Measurements from ENCODE around the gene STX19. TPM values are rescaled to one million over a fixed set of nuclear protein-coding genes. Genes with fewer than 3 reads are reported as not detected.
A peak's percentile ranks its signal among the peaks of the same experiment; 100 is the strongest.

The STX19 gene, protein sequence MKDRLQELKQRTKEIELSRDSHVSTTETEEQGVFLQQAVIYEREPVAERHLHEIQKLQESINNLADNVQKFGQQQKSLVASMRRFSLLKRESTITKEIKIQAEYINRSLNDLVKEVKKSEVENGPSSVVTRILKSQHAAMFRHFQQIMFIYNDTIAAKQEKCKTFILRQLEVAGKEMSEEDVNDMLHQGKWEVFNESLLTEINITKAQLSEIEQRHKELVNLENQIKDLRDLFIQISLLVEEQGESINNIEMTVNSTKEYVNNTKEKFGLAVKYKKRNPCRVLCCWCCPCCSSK
- not detected for total RNA-seq

DNA sequence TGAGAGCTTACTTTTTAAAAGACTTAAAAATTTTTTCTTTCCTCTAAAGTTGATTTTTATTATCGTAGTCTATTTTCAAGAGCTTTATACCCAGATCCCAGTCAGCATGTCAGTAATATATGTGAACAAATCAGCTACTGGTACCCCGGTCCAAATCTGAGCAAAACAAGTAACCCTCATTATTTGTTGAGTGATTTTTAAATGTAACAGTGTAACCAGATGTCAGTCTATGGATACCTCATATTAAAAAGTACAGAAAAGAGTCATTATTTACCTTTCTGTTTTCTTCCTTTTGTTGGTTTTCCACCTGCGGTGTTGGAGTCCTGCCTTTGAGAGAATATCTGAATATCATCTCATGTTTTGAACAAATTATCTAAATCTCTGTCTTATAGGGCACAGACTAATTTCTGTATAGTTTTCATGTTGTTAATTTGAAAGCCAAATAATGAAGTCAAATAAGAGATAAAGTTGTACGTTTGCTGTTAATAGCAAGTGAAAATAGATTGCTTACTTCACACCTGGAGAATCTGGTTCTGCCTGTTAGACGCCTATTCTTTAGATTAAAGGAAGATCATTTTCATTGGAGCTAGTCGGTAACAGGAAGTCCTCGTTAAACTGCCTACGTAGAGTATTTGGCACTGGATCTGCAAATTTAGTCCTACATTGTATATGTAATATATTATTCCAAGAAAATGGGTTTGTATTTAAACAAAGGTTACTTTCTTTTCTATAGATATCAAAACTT is at the start of gene STX19:
Gene STX19, minus strand, starts transcription at position 505 of the 745 bp plus-strand sequence. CDS start 13,328 bp downstream, outside the sequence.
- Mint-ChIP-seq H3K9me3 (no peaks in the 10 kb centered on the region), H3K4me3 (no peak within 1 kb of the TSS), H3K27ac (no peak within 1 kb of the TSS), H3K4me1 (ENCODE audit: low read depth in 2 of 2) (no peaks in the 10 kb centered on the region), H3K27me3 (no peaks in the 10 kb centered on the region), H3K36me3 (peaks cover 5% of the 10 kb centered on the region)
- no peak for DNase-seq (ENCODE audit: low spot score)
- ATAC-seq = no peak

DNA sequence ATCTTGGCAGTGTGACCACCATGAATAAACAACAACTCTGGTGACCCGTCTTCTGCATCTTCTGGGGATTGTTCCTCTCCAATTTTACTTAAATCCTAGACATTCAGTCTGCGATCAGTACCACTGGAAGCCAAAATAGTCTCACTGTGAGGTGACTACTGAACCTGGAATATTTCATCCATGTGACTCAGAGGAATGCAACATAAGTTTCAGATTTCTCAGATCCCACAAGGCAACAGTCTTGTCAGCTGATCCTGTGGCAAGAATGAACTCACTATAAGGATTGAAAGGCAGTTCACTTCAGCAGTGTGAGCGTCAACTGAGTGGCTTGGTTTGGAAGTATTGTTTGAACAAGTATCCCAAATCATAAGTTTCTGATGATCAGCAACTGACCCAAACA is 47.7 kb upstream of the STX19 start:
- no peak overlapping the region for H3K27ac Mint-ChIP-seq
- ATAC-seq (no peak), DNase-seq (ENCODE audit: low spot score) (no peak)
- H3K4me3 Mint-ChIP-seq = no peak overlapping the region
- peaks cover 51 to 52% of the 10 kb centered on the region in 2 donors for H3K4me1 Mint-ChIP-seq (ENCODE audit: low read depth in 2 of 2)
- no peaks in the 10 kb centered on the region for H3K9me3 Mint-ChIP-seq
- no peaks in the 10 kb centered on the region for H3K27me3 Mint-ChIP-seq
- H3K36me3 Mint-ChIP-seq = peaks cover 42% of the 10 kb centered on the region

DNA sequence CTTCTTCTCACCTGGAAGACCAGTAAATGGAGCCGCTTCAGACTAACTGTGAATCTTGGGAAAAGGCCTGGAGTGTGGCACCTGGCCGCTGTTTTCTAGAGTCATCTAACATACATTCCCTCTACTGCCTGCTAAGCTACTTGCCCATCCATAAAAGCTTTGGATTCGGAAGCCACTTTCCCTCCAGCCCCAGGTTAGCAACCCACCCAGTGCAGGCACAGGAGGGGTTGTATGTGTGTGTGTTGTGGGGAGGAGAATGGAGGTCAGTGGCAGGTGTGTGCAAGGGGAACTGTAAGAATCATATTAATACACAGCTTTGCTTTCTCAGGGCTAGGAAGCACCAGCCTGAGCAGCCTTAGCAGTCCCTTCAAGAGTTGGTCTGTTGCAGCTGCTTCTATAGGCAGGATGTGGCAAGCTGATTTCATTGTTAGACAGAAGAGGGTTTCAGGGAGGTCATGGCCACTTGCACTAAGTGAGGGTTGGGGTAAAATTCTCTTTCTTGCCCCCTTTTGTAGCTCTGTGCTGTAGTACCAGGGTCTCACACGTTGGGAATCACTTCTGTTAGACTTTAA is 43.4 kb upstream of the STX19 start:
- peaks cover 41% of the 10 kb centered on the region for H3K36me3 Mint-ChIP-seq
- H3K9me3 Mint-ChIP-seq = no peaks in the 10 kb centered on the region
- peak in 1 of 2 donors; percentile 38 for ATAC-seq
- peak overlapping the region in 1 of 2 donors; percentile 31 for H3K27ac Mint-ChIP-seq
- DNase-seq (ENCODE audit: low spot score) = no peak
- peaks cover 46 to 48% of the 10 kb centered on the region in 2 donors for H3K4me1 Mint-ChIP-seq (ENCODE audit: low read depth in 2 of 2)
- H3K27me3 Mint-ChIP-seq = no peaks in the 10 kb centered on the region
- H3K4me3 Mint-ChIP-seq = no peak overlapping the region

DNA sequence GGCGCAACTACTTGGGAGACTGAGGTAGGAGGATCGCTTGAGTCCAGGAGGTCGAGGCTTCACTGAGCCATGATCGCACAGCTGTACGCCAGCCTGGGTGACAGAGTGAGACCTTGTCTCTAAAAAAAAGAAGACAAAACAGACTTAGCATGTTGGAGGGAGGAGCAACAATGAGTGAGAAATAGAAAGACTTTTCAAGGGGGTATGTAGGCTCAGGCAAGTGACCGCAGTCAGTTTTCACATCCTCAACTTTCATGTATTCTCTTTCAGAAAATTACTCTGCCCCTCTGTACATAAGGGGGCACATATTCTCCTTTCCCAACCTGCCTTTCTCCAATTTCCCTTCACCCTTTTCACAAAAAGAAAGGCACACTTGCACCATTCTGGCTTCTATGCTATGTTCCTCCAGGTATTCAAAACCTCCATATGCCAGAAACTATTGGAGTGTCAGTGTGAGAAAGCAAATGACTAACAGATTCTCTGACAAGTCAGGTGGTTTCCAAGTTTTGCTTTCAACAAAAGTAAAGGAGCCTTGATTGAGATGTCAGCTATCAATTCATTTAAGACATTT is 42.0 kb upstream of the STX19 start:
- DNase-seq (ENCODE audit: low spot score) = no peak
- no peaks in the 10 kb centered on the region for H3K9me3 Mint-ChIP-seq
- H3K27ac Mint-ChIP-seq = no peak overlapping the region
- H3K27me3 Mint-ChIP-seq = no peaks in the 10 kb centered on the region
- H3K36me3 Mint-ChIP-seq = peaks cover 39% of the 10 kb centered on the region
- no peak overlapping the region for H3K4me3 Mint-ChIP-seq
- peaks cover 51 to 58% of the 10 kb centered on the region in 2 donors for H3K4me1 Mint-ChIP-seq (ENCODE audit: low read depth in 2 of 2)
- no peak for ATAC-seq

DNA sequence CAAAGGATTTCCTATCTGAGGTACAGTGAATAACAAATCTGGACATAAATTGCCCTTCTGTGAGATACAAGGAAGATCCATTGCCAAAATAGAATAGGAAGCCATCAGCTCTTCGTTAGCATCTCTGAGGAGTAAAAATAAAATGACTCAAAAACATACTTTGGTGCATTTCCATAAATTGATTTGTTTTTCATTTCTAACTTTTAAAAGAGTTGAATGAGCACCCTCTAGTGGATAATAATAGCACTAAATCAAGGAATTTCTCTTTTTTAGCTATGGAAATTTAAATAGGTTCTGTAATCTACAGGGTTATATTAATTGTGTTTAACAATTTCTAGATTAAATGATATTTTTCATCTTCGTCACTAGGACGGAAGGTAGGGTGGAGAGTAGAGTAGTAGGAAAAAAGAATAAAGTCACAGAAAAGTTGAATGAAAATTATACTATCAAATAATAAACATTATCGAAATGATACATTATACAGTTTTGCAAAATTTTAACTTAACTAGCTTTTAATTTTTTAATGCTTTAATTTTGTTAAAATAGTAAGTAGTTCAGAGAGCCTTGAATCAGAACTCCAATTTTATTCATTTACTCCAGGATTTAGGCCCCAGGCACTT is 40.9 kb upstream of the STX19 start:
- H3K27me3 Mint-ChIP-seq = no peaks in the 10 kb centered on the region
- no peak for ATAC-seq
- H3K4me1 Mint-ChIP-seq (ENCODE audit: low read depth in 2 of 2) = peaks cover 53 to 65% of the 10 kb centered on the region in 2 donors
- peaks cover 35% of the 10 kb centered on the region for H3K36me3 Mint-ChIP-seq
- peak overlapping the region in 1 of 2 donors; percentile 68 for H3K27ac Mint-ChIP-seq
- no peak overlapping the region for H3K4me3 Mint-ChIP-seq
- DNase-seq (ENCODE audit: low spot score) = no peak
- no peaks in the 10 kb centered on the region for H3K9me3 Mint-ChIP-seq

DNA sequence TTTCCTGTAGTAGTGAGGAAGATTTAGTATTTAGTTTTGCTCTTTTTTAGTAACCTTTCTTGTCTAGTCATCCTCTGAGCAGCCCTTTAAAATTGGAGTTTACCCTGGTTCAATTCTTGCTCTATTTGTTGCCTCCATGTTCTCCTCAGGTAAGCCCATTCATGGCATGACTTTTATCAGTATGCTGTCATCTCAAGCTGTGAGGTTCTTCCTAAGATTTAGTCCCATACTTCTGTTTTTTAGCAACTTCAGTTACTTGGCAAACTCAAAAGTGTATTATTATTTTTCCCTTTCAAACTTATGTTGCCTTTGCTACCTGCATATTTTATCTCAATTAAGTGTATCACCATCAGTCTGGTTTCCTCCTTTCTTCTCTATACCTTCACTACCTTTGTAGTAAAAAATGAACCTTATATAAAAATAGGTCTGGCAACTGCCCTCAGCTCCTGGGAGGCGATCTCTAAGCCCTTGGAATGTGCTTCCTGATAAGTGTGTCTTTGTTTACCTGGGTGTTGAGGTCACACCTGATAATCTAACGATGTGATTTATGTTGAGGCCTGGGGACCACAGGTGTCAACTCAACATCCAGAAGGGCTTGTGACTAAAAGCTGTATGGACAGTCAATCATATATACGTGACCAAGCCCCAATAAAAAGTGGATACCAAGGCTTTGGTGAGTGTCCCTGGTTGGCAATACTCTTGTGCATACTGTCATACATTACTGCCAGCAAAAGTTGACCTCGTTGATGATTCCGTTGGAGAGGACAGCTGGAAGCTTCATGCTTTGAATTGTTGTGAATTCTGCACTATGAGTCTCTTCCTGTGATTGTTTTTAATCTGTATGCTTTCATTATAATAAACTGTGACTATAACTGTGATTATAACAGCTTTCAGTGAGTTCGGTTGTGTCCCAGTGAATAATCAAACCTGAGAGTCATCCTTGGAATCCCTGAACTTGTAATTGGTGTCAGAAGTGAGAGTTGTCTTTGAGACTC is 38.4 kb upstream of the STX19 start:
- ATAC-seq (no peak), DNase-seq (ENCODE audit: low spot score) (no peak)
- H3K36me3 Mint-ChIP-seq = peaks cover 17% of the 10 kb centered on the region
- H3K4me3 Mint-ChIP-seq = peak overlapping the region; percentile 52
- peak overlapping the region; percentile 51 to 69 for H3K27ac Mint-ChIP-seq
- peaks cover 44 to 57% of the 10 kb centered on the region in 2 donors for H3K4me1 Mint-ChIP-seq (ENCODE audit: low read depth in 2 of 2)
- H3K9me3 Mint-ChIP-seq = no peaks in the 10 kb centered on the region
- H3K27me3 Mint-ChIP-seq = no peaks in the 10 kb centered on the region

DNA sequence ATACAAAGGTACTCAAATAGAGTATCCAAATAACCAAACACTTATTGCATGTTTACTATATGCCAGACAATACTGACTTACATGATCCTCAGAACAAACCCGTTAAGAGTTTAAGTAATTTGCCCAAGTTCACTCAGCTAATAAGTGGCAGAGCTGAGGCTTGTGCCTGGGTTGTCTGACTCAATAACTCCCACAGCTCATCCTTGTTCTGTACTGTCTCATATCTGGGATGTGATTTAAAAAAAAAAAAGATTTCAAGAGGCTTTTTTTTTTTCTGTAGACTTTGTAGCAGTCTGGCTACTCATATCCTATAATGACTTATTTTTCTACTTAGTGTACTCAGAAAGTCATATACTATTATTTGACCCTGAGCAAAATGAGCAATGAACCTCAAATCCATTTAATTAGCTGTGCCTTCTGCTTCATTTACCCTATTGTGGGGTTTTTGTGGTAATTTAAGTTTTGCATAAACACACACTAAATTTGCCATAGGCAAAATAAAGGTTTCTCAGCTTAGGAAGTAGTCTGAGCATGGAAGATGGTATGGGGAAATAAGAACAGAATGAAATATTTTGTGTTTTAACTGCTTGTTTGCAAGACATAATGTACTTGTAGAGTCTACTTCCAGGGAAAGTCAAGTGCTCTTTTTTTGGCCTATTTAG is 37.6 kb upstream of the STX19 start:
- no peaks in the 10 kb centered on the region for H3K27me3 Mint-ChIP-seq
- DNase-seq (ENCODE audit: low spot score) (no peak), ATAC-seq (no peak)
- H3K27ac Mint-ChIP-seq = peak overlapping the region; percentile 51 to 69
- no peak overlapping the region for H3K4me3 Mint-ChIP-seq
- H3K36me3 Mint-ChIP-seq = peaks cover 17% of the 10 kb centered on the region
- peaks cover 41 to 54% of the 10 kb centered on the region in 2 donors for H3K4me1 Mint-ChIP-seq (ENCODE audit: low read depth in 2 of 2)
- H3K9me3 Mint-ChIP-seq = no peaks in the 10 kb centered on the region

DNA sequence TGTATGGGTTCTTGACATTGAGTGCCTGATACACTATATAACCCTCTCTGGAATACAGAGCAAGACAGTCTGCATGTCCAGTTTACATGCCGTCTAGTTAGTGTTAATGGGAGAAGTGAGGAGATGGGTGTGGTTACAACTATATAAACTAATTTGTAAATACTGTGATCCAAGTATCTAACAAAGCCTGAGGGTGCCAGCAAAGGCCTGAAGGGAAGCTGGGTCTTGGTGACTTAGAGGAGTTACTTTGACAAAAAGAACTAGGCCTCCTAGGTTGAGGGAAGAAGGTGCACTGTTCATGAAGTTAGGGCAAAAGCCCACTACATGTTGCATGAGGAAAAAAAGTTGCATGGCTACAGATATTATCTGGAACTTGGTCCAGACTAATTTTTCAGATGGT is 36.7 kb upstream of the STX19 start:
- no peaks in the 10 kb centered on the region for H3K27me3 Mint-ChIP-seq

DNA sequence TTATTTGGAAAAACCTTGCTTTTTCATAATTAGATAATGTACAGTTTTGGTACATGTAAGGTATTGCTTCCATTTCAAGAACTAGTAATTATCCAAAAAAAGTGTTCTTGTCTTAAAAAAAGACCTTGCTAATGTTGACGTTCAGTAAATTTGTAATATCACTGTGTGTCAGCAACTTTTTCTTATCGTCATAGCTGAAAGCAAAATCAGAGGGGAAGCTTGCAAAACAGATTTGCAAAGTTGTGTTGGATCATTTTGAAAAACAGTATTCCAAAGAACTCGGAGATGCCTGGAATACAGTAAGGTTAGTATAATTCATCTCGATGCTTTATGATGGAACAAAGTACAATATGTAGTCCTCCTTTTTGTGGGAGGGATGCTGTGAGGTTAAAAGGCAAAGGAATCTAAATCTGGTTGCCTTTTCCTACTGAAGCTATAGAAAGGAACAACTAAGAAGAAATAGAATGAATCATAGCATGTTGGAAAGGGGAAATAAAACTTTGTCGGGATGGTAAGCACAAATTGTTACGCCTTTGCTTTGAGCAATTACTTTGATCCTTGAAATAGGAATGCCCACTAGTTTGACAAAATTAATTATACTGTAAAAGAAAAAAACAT is 36.0 kb upstream of the STX19 start:
- Mint-ChIP-seq H3K4me3 (peak overlapping the region; percentile 98), H3K4me1 (ENCODE audit: low read depth in 2 of 2) (peaks cover 38 to 59% of the 10 kb centered on the region in 2 donors), H3K27me3 (no peaks in the 10 kb centered on the region), H3K27ac (peak overlapping the region; percentile 98 to 100), H3K9me3 (no peaks in the 10 kb centered on the region), H3K36me3 (peaks cover 21% of the 10 kb centered on the region)
- ATAC-seq (no peak), DNase-seq (ENCODE audit: low spot score) (no peak)

More for the DNA sequence above, 36.7 kb upstream of the STX19 start:
- Mint-ChIP-seq H3K4me3 (peak overlapping the region; percentile 98), H3K36me3 (peaks cover 21% of the 10 kb centered on the region), H3K4me1 (ENCODE audit: low read depth in 2 of 2) (peaks cover 38 to 60% of the 10 kb centered on the region in 2 donors), H3K9me3 (no peaks in the 10 kb centered on the region), H3K27ac (peak overlapping the region; percentile 98 to 100)
- no peak for DNase-seq (ENCODE audit: low spot score)
- no peak for ATAC-seq

DNA sequence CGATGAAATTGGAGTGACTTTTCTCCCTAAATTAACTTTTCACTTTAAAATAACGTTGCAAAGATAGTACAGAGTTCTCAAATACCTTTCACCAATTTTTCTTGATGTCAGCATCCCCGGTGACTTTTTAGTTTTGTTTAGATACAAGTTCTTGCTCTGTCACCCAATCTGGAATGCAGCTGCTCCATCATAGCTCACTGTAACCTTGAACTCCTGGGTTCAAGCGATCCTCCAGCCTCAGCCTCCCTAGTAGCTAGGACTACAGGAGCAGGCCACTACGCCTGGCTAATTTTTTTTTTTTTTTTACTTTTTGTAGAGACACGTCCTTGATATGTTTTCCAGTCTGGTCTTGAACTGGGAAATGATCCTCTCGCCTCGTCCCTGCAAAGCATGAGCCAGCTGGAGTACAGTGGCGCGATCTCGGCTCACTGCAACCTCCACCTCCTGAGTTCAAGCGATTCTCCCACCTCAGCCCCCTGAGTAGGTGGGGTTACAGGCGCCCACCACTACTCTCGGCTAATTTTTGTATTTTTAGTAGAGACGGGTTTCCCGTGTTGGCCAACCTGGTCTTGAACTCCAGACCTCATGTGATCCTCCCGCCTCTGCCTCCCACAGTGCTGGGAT is 35.2 kb upstream of the STX19 start:
- no peak for DNase-seq (ENCODE audit: low spot score)
- Mint-ChIP-seq H3K4me3 (peak overlapping the region; percentile 98), H3K36me3 (peaks cover 21% of the 10 kb centered on the region), H3K27ac (peak overlapping the region; percentile 98 to 100), H3K9me3 (no peaks in the 10 kb centered on the region), H3K27me3 (no peaks in the 10 kb centered on the region), H3K4me1 (ENCODE audit: low read depth in 2 of 2) (peaks cover 34 to 54% of the 10 kb centered on the region in 2 donors)
- no peak for ATAC-seq

DNA sequence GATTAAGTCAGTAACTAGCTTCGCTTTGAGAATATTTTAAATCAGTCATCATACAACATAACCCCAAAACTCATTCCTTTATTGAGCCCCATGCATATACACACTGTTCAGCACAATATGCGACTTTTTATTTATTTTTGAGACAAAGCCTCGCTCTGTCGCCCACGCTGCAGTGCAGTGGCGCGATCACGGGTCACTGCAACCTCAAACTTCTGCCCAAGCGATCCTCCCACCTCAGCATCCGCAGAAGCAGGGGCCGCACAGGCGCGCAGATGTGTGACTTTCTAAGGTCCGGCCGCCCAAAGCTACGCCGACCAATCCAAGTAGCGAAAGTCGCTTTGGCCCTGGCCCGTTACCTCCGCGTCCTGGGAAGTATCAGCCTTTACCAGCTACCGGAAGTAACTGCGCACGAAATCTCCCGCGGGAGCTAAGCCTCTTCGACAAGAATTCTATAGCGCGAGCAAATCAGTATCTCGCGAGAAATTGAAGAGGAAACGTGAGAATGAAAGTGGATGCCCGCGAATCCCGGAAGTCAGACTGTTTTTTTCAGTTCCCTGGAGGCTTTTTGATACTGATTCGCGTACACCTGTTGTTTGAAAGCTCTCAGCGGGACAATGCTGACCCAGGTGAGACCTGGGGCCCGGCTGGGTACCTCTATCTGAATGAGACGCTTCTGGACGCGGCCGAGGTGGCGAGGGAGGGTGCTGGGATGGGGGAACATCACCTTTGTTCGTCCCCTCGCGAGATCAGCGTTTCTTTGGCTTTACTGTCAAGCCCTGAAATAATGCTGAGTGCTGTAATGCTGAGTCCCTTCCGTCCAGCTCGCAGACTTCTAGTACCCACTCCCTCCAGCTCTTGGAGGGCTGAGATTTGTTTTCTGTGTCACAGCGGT is 34.4 kb upstream of the STX19 start, which contains the start of the genes DHFR2 and NSUN3:
Gene DHFR2, minus strand, starts transcription at position 404 of the 892 bp plus-strand sequence. CDS start 1,405 bp downstream, outside the sequence.
Gene NSUN3, plus strand, starts transcription at position 549 of the 892 bp plus-strand sequence. Its CDS starts 66 bp downstream, at position 615.
- Mint-ChIP-seq H3K4me1 (ENCODE audit: low read depth in 2 of 2) (peaks cover 36 to 55% of the 10 kb centered on the region in 2 donors), H3K27ac (peak within 1 kb of the TSS; percentile 98 to 100), H3K36me3 (peaks cover 17% of the 10 kb centered on the region), H3K4me3 (peak within 1 kb of the TSS; percentile 98), H3K27me3 (no peaks in the 10 kb centered on the region), H3K9me3 (no peaks in the 10 kb centered on the region)
- peak; percentile 94 for DNase-seq (ENCODE audit: low spot score)
- peak; percentile 94 to 96 for ATAC-seq
